ENCODE results near the gene SYNC.

Gene SYNC

GRCh38 chr1:32702599-32703478 is at the start of gene SYNC:
SYNC (minus strand) TSS chr1:32702770; CDS start chr1:32702660, 110 bp downstream.
- no peak for DNase-seq

- DNase-seq, result no peak
Observed at GRCh38 chr1:32749771-32750170, 47.2 kb upstream of the SYNC start.

- no peak for DNase-seq
Observed at GRCh38 chr1:32749332-32749731, 46.8 kb upstream of the SYNC start.

GRCh38 chr1:32748926-32749325 is 46.4 kb upstream of the SYNC start:
- no peak for DNase-seq

GRCh38 chr1:32748348-32748747 is 45.8 kb upstream of the SYNC start:
- no peak for DNase-seq

GRCh38 chr1:32746130-32746529 is 43.6 kb upstream of the SYNC start:
- no peak for DNase-seq

GRCh38 chr1:32744071-32744425 is 41.5 kb upstream of the SYNC start:
- DNase-seq, result no peak

GRCh38 chr1:32743380-32744070 is 41.0 kb upstream of the SYNC start:
- no peak for DNase-seq

GRCh38 chr1:32742956-32743355 is 40.4 kb upstream of the SYNC start:
- DNase-seq, result no peak

GRCh38 chr1:32742199-32742947 is 39.8 kb upstream of the SYNC start:
- DNase-seq, result no peak

GRCh38 chr1:32741413-32742198 is 39.0 kb upstream of the SYNC start:
- DNase-seq, result no peak

- no peak for DNase-seq
Observed at GRCh38 chr1:32741059-32741412, 38.5 kb upstream of the SYNC start.

- DNase-seq, result no peak
Observed at GRCh38 chr1:32736812-32737791, 34.5 kb upstream of the SYNC start.

- no peak for DNase-seq
Observed at GRCh38 chr1:32733582-32734321, 31.2 kb upstream of the SYNC start.

GRCh38 chr1:32729254-32730046 is 26.9 kb upstream of the SYNC start:
- no peak for DNase-seq

- no peak for DNase-seq
Observed at GRCh38 chr1:32728413-32729077, 26.0 kb upstream of the SYNC start.

- DNase-seq, result no peak
Observed at GRCh38 chr1:32727876-32728275, 25.3 kb upstream of the SYNC start.

- no peak for DNase-seq
Observed at GRCh38 chr1:32725615-32725982, 23.0 kb upstream of the SYNC start.
